ENCODE measurements around the gene LPO.
A peak's percentile ranks its signal among the peaks of the same experiment; 100 is the strongest.

LPO gene

DNA sequence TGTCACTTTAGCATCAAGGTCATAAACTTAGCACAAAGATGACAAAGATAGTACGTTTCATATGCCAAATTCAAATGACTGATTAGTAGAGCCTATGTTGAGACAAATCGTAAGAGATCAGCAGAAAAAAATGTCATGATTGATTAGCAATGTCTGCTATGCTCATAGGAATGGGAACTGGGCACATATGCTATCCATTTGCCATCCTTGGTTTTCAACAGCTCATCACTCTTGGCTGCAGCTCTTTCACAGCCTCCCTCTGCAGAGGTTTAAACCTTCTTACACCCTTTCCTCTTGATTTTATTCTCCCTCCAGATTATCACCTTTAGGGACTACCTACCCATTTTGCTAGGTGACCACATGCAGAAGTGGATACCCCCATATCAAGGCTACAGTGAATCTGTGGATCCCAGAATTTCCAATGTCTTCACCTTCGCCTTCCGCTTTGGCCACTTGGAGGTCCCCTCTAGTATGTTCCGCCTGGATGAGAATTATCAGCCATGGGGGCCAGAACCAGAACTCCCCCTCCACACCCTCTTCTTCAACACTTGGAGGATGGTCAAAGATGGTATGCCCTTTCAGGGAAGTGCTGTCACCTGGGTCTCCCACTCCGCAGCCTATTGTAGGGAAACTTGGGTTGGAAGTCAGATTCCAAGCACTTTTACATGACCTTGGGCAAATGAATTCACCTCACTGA is 26.2 kb downstream of the LPO start:
- DNase-seq, result no peak

DNA sequence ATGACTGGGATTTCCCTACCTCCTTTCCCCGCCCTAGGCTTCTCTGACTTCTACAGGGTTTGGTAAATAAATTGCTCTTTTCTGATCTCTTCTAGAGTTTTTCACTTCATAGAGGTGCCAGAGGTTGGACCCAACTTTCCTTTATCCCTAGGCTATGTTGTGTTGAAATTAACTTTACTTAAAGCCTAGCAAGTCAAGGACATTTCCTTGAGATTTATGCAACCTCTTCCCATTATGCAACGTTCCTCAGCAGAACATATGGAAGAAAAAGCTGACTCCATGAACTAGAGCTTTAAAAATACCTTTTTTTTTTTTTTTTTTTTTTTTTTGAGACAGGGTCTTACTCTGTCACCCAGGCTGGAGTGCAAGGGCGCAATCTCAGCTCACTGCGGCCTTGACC is 26.9 kb downstream of the LPO start:
- no peak for DNase-seq

DNA sequence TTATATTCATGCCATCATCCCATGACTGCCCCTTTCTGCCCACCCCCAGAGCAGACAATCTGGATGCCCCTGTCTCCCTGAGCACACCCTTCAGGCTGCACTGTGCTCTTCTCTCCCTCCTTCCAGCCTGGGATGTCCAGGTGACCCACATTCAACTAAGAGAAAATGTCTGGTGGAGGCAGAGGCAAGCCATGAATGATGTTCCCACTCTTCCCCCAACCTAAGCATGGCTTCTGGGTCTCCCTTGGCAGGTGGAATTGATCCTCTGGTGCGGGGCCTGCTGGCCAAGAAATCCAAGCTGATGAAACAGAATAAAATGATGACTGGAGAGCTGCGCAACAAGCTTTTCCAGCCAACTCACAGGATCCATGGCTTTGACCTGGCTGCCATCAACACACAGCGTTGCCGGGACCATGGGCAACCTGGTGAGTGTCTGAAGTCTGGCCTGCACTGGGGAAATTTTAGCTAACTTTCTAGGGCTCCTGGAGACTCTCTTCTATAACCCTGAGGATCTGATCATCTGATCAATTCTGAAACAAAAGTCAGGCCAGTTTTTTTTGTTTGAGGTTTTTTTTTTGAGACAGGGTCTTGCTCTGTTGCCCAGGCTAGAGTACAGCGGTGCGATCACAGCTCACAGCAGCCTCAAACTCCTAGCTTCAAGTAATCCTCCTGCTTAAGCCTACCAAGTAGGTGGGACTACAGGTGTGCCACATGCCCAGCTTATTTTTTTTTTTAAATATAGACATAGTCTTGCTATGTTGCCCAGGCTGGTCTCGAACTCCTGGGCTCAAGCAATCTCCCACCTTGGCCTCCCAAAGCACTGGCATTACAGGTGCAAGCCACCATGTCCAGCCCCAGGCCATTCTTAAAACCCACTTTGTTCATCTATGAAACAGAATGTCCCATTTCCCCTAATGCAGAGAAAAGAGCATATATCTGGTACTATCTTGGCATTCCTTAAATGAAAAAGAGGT is 27.8 kb downstream of the LPO start:
- no peak for DNase-seq

DNA sequence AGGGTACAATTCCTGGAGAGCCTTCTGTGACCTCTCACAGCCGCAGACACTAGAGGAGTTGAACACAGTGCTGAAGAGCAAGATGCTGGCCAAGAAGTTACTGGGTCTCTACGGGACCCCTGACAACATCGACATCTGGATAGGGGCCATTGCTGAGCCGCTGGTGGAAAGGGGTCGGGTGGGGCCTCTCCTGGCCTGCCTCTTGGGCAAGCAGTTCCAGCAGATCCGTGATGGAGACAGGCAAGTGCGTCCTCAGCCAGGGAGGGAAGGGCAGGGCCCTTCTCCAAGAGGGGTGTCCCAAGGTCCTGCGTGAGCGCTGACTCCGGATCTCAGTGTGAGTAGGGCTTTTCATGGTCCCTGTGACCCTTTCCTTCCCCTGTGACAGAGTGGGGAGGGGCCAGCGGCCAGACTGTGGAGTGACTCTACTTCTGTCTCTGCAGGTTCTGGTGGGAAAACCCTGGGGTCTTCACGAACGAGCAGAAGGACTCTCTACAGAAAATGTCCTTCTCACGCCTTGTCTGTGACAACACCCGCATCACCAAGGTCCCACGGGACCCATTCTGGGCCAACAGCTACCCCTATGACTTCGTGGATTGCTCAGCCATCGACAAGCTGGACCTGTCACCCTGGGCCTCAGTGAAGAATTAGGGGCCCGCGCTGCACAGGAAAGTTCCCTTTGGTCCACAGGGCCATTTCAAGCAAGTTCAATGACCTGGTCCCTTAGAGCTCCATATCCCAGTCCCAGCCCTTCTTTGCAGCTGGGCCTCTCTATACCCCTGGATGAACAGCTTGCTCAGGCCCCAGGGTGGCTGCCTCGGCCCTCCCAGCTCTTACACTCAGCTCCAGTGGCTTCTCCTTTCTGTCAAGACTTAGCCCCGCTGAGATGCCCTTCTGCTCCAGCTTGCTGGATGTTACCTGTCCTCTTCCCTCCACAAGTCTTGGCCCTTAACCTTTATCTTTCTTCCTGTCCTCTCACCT is 29.3 kb downstream of the LPO start:
- DNase-seq, result no peak

DNA sequence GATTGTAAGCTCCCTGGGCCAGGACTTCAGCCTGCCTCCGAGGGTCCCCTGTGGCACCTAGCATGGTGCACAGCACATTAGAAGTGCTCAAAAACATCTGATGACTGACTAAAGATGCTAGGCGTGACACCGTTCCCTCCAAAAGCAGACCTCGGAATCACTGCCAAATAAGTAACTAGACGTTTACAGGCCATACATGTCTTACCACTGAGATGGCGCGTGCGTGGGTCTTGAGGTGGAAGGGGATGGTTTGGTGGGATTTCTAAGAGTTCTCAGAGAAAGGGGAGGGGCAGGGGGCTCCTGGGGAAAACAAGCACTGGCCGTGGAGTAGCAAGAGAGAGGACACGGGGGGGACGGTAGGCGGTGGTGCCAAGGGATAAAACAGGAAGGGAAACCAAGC is 29.9 kb downstream of the LPO start:
- no peak for DNase-seq

DNA sequence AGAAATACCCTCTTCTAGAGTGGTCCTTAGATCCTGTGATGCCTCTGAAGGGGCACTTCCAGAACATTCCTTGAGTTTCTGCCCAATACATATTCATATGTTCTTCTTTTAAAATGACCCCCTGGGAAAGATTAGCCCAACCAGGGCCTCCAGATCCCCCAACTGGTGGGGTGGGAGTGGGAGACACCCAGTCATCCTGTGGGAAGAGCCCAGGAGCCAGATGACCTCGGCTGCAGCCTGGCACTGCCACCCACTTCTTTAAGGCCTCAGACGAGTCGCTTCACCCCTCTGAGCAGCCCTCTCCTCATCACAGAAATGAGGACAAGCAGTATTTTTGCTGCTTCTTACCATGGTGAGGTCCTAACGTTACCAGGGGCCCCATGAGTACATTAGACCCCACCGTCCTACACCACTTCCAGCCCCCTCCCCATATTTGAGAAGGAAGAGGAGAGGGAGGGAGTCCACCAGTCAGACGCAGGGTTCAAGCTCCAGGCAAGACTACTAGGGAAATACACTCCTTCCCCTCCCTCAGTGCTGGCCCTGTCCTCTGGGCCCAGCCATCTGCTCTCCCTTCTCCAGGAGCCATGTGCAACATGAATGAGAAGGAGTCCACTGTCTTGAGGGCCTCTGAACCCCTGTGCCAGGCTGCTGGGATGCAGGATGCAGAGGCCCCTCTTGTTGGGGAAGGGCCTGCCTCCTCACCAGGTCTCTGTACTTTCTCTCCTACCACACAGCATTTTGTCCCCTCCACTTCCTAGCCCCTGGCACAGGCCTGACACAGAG is 30.6 kb downstream of the LPO start:
- DNase-seq, result no peak

DNA sequence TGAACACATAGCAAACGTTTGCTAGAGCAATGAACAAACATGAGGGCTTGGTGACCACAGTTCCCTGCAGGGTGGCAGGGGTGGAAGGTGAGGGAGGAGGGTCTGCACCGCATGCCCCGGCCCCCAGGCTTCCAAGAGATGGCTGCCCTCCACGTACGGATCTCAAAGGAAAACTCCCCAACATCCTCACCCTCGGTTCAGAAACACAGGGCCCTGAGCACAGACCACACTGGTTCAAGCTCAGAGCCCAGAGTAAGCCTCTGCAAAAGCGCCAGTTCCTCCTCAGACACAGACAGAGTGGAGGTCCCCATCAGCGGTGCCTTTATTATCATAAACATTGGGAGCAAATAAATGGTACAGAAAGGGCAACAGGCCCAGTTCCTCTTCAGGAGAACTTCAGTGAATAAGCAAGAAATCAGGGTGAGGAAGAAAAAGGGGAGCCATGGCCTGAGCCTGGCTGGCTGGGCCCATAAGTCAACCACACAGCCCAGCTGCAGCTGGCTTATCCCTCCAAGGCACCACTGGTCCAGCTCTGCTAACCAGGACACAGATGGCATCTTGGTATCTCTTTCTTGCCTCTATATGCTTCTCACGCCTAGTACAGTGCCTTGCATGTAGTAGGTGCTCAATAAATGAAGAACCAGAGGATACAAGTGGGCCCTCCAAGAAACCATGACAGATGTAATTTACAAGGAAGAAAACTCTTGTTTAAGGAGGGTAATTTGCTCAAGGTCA is 31.3 kb downstream of the LPO start:
- DNase-seq, result no peak

DNA sequence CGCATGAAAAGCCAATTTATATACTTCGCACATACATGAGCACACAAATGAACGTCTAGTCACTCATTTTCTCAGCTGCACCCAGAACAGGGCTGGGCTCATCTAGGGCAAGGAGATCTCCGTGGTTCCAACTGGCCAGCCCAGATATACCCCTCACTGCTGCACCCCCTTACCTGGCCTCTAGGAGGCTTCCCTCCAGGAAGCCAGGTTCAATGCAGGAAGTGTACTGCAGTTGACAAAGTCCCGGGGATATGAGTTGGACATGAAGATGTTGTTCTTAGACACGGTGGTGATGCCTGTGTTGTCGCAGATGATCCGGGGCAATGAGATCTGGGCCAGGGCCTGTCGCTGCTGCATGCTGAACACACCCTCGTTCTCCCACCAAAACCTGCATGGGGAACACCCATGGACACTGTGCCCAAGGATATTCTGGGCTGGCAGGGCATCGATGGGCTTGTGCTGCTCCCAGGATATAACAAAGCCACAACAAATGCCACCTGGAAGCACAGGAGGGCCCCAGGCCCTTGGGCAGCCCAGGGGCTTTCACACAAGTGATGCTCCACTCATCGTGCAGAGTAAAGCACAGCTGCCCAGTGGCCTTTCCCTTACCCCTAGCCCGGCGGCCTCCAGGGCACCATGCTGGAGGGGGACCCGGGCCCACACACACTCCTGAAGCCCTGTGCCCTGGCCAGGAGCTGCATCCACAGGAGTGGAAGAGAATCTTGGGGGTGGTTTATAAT is 32.3 kb downstream of the LPO start:
- DNase-seq, result no peak

DNA sequence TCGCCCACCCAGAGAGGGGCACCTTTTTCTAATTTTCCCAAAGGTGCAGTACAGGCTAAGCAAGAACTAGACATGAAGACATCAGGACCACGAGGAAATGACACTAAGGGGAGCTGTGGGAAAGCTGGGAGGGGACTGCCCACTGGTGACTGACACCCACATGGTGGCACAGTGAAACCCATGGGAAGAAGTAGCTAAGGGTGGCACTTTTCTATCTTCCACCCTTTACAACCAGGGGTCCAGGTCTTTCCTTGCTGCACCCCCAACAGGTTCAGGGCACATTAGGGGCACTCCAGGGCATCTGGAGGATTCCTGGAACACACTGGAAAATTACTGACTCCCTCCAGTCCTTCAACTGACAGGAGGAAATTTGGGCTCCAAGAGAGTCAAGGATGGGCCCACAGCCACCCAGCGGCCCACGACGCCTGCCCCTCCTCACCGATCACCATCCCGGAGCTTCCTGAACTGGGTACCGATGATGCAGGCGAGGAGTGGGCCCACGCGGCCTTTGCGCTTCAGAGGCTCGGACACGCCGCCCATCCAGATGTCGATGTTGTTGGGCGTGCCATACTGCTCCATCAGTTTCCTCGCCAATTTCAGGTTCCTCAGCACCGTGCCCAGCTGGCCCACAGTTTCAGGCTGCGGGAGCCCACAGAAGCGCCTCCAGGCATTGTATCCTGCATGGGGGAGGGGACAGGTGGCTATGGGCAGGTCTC is 33.0 kb downstream of the LPO start:
- no peak for DNase-seq

DNA sequence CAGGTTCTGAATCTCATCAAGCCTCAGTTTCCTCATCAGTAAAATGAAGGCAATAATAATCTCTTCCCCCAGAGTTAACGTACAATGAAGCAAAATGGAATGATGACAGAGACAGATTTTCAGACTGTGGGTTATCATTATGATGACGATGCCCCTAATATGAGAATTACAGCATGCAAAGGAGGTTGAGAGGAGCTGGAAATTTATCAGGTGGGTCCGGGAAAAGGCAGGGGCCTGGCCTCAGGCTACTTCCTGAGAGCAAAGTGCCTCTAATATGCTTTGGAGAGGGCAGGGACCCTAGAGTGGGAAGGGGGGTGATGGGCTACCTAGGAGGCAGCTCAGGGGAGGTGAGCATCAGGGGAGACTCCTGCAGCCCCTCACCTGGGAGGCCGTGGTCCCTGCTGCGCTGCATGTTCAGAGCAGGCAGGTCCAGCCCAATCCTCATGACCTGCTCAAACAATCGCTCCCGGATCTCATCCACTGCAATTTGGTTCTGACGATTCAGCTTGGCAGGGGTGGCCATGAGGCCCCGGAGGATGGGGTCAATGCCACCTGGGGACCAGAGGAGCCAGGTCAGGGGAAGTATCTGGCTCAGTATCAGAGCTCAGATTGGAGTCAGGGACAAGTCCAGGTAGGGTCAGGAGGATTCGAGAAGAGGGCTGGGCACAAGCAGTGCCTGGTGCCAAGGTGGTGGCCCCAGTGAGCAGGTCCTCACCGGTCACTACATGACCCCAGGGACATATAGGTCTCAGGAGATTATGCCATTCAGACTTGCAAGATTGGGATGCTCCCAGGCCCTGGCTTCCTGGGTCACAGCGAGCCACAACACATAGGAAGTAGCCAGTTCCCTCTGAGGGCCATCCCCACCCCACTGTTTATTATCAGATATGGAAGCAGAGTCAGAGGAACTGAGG is 34.2 kb downstream of the LPO start:
- DNase-seq, result no peak

DNA sequence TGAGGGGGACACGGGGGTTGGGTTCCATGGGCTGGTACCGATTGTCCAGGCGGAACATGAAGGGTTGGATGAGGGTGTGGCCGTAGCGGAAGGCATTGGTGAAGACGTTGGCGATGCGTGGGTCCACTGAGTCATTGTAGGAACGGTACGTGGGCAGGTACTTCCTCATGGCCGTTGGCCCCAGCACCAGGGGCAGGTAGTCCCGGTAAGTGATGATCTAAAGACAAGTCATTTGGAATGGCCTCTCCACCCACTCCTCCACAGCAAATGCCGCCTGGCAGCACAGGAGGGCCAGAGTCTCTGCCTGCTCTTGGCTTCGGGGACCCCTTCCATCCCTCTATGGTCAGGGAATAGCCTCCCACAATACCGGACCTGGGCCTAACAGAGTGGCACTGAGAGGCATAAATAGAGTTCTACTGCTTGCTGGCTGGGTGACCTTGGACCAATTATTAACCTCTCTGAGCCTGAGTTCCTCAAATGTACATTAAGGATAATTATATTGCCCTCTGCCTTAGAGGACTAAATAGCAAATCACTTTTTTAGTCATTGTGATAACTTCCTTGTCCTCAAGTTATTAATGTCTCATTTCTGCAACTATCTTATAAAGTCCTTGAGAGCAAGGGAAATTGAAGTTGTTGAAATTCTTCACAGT is 35.2 kb downstream of the LPO start:
- no peak for DNase-seq

DNA sequence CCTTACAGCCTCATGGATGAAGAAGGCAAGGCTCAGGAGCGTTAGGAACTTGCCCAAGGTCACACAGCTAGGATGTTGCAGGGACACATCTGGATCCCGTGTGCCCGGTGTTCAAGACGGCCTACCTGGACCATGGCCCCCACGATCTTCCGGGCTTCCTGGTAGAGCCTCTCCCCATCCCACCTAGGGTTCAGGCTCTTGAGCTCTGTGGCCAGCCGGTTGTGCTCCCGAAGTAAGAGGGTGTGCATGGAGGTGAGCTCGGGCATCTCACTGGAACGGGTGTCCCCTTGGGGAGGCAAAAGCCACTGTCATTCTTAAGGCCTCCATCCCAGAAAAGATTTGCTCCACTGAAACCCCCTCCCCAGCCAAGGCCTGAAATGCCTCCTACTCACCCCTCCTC is 37.0 kb downstream of the LPO start:
- DNase-seq, result no peak

DNA sequence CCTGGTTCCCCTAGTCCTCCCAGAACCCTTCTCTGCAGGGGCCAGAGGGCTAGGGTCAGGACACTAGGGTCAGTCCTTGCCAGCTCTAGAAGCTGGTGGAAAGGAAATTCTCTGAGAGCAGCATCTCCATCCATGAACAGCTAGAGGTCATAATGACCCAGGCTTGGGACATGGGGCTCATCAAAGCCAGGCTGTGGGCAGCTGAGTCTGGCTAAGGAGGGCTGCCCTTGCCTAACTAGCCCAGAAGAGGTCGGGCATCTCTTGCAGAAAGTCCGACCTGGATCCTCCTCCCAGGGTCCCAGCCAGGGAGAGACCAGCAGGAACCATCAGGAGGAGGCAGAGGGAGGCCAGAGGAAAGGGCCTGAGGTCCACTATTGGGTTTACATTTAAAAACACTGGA is 38.0 kb downstream of the LPO start:
- no peak for DNase-seq

DNA sequence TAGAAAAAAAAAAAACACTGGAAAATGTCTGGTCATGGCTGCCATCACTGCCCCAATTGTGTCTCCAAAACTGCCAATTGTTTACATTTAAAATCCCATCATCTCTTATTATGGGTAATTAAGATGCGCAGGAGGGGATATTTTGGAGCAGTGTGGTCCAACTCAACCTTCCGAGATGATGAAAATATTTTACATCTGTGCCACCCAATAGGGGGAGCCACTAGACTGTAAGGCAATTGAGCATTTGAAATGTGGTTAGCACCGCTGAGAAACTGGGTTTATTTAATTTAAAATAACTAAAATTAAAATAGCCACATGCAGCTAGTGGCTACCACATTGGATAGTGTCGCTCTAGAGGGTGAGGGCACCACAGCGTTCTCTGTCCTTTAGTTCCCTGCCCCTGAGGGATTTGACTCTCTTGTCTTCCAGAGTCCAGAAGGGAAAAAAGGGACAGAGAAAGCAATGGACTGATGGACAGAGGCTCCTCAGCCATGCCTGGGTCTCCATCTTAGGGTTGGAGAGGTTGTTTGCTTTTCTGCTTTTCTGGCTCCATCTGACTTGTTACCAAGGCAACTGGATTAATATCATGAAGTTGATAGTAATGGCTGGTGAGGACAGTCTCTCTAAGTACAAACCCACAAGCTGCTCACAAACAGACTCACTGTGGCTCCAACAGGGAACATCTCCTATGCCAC is 38.9 kb downstream of the LPO start:
- peak; percentile 49 for DNase-seq

DNA sequence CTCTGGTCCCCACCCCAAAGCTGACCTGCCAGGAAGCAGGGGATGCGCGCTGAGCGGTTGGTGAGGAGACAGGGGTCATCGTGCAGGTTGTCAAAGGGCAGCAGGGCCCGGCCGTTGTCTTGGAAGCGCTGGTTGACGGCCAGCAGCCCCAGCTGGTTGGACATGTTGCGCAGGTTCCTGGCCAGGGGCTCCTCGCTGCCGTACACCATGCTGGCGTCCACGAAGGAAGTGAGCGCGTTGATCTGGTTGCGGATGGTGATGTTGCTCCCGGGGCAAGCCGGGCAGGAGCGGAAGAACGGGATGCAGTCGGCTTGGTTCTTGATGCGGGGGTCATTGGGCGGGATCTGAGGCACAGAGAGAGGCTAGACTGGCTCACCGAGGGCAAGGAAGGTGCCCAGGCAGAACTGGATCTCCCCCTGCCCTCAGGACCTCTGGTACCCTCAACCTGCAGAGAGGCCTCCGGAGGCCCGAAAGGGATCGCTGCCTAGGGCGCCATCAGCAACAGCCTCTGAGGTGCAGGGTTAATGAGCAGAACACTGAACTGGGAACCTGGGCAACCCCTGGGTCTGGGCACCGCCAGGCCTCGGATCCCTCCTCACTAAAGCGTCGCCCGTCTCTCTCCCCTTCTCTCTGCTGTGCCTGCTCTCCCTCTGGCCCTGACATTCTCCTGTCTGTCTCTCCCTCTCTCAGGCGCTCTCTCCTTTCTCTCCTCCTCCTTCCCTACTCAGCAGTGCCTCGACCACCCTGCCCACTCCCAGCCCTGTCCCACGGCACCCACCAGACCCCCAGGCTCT is 39.6 kb downstream of the LPO start:
- no peak for DNase-seq

DNA sequence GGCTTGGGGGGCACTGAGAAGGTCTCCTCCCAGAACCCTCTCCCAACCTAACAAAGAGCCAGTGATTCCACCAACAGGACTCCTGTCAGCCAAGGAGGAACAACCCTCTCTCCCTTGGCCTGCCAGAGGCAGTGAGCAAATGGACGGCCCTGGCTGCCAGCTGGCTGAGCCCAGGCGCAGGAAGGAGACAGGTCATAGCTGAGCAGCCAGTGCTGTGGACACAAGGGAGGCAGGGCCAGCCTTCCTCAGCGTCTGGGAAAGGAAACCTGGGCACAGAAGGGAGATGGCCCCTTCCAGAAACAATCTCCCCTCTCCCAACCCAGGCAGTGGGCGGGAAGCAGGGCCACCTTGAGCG is 40.3 kb downstream of the LPO start:
- DNase-seq, result no peak
